ENCODE data around the gene DCTN3.
A peak's percentile ranks its signal among the peaks of the same experiment; 100 is the strongest.

DCTN3 gene

GRCh38 chr9:34620061-34620994 lies at the start of gene DCTN3:
Gene DCTN3, minus strand, starts transcription at chr9:34620495. Its CDS starts 31 bp downstream, at chr9:34620464.
- Histone ChIP-seq H3K9me3 (ENCODE audit: control insufficient read depth, low read length) (no peaks in the 10 kb centered on the region), H3K79me2 (no peaks in the 10 kb centered on the region), H3K4me1 (no peaks in the 10 kb centered on the region), H3K27me3 (ENCODE audit: control insufficient read depth, insufficient read depth, low read length) (no peaks in the 10 kb centered on the region), H3K9ac (no peak within 1 kb of the TSS), H3K27ac (no peak within 1 kb of the TSS), H3K4me3 (ENCODE audit: low read depth, low read length) (peak within 1 kb of the TSS; percentile 75), H3K36me3 (ENCODE audit: control insufficient read depth, insufficient read depth, low read length) (no peaks in the 10 kb centered on the region), H3K4me2 (ENCODE audit: low read length) (peak within 1 kb of the TSS; percentile 86), H2AFZ (peak within 1 kb of the TSS; percentile 53)
- no peak for TF ChIP-seq CTCF (IDR thresholded peaks at IDR 0.05)

GRCh38 chr9:34665381-34666250 lies 45.3 kb upstream of the DCTN3 start:
- peak overlapping the region; percentile 97 for H2AFZ ChIP-seq
- H3K9ac ChIP-seq, result peak overlapping the region; percentile 94
- no peak for TF ChIP-seq CTCF (IDR thresholded peaks at IDR 0.05)
- no peaks in the 10 kb centered on the region for H3K79me2 ChIP-seq
- no peaks in the 10 kb centered on the region for H3K36me3 ChIP-seq (ENCODE audit: control insufficient read depth, insufficient read depth, low read length)
- no peaks in the 10 kb centered on the region for H3K27me3 ChIP-seq (ENCODE audit: control insufficient read depth, insufficient read depth, low read length)
- H3K4me1 ChIP-seq, result no peaks in the 10 kb centered on the region
- H3K4me3 ChIP-seq (ENCODE audit: low read depth, low read length), result peak overlapping the region; percentile 73
- H3K27ac ChIP-seq, result peak overlapping the region; percentile 100
- H3K9me3 ChIP-seq (ENCODE audit: control insufficient read depth, low read length), result no peaks in the 10 kb centered on the region
- H3K4me2 ChIP-seq (ENCODE audit: low read length), result peak overlapping the region; percentile 84

- H3K27ac ChIP-seq, result peak overlapping the region; percentile 75
- H3K9ac ChIP-seq, result no peak overlapping the region
- peak overlapping the region; percentile 25 for H3K4me3 ChIP-seq (ENCODE audit: low read depth, low read length)
- H3K4me1 ChIP-seq, result no peaks in the 10 kb centered on the region
- H2AFZ ChIP-seq, result peak overlapping the region; percentile 65
- no peaks in the 10 kb centered on the region for H3K36me3 ChIP-seq (ENCODE audit: control insufficient read depth, insufficient read depth, low read length)
- H3K27me3 ChIP-seq (ENCODE audit: control insufficient read depth, insufficient read depth, low read length), result no peaks in the 10 kb centered on the region
- H3K9me3 ChIP-seq (ENCODE audit: control insufficient read depth, low read length), result no peaks in the 10 kb centered on the region
- peak overlapping the region; percentile 43 for H3K4me2 ChIP-seq (ENCODE audit: low read length)
- TF ChIP-seq CTCF (IDR thresholded peaks at IDR 0.05), result no peak
- no peaks in the 10 kb centered on the region for H3K79me2 ChIP-seq
Measured at GRCh38 chr9:34665067-34665380, 44.7 kb upstream of the DCTN3 start.

GRCh38 chr9:34664281-34665066 lies 44.2 kb upstream of the DCTN3 start:
- Histone ChIP-seq H3K79me2 (no peaks in the 10 kb centered on the region), H3K9ac (no peak overlapping the region), H3K4me2 (ENCODE audit: low read length) (peak overlapping the region; percentile 43), H3K36me3 (ENCODE audit: control insufficient read depth, insufficient read depth, low read length) (no peaks in the 10 kb centered on the region), H3K27ac (peak overlapping the region; percentile 75), H3K4me1 (no peaks in the 10 kb centered on the region), H3K9me3 (ENCODE audit: control insufficient read depth, low read length) (no peaks in the 10 kb centered on the region), H3K4me3 (ENCODE audit: low read depth, low read length) (peak overlapping the region; percentile 25), H2AFZ (peak overlapping the region; percentile 65), H3K27me3 (ENCODE audit: control insufficient read depth, insufficient read depth, low read length) (no peaks in the 10 kb centered on the region)
- peak; percentile 78 for TF ChIP-seq CTCF (IDR thresholded peaks at IDR 0.05)

Data from parathyroid adenoma (tissue), 2 donors.